HG03064 (cell line): ENCODE measurements around the gene DIRAS1.

Source experiments
- ATAC-seq: cut with Tn5 transposase; IDR thresholded peaks from one replicate; pipeline ENCODE4 v1.9.1; 2021; ENCODE audit warnings: low read depth; ENCODE audit not compliant: unreplicated experiment

DIRAS1 gene

GRCh38 chr19:2720777-2721569, at the start of gene DIRAS1:
Gene DIRAS1 (minus strand): TSS chr19:2721372. CDS start chr19:2717806, 3,566 bp downstream.
- no peak for ATAC-seq

- no peak for ATAC-seq
Measured at GRCh38 chr19:2770055-2771013, 49.2 kb upstream of the DIRAS1 start.

- no peak for ATAC-seq
Measured at GRCh38 chr19:2769218-2769617, 48.0 kb upstream of the DIRAS1 start.

- ATAC-seq, result no peak
Measured at GRCh38 chr19:2768365-2769132, 47.4 kb upstream of the DIRAS1 start.

GRCh38 chr19:2767688-2768087, 46.5 kb upstream of the DIRAS1 start:
- no peak for ATAC-seq

GRCh38 chr19:2766594-2767372, 45.6 kb upstream of the DIRAS1 start:
- ATAC-seq, result no peak

GRCh38 chr19:2765376-2765775, 44.2 kb upstream of the DIRAS1 start:
- ATAC-seq, result no peak

- ATAC-seq, result no peak
Measured at GRCh38 chr19:2764945-2765344, 43.8 kb upstream of the DIRAS1 start.

- no peak for ATAC-seq
Measured at GRCh38 chr19:2763687-2764086, 42.5 kb upstream of the DIRAS1 start.

- no peak for ATAC-seq
Measured at GRCh38 chr19:2762783-2763496, 41.8 kb upstream of the DIRAS1 start.

GRCh38 chr19:2761876-2762782, 41.0 kb upstream of the DIRAS1 start:
- ATAC-seq, result no peak

- no peak for ATAC-seq
Measured at GRCh38 chr19:2761309-2761677, 40.1 kb upstream of the DIRAS1 start.

GRCh38 chr19:2759965-2760364, 38.8 kb upstream of the DIRAS1 start:
- ATAC-seq, result no peak

- ATAC-seq, result no peak
Measured at GRCh38 chr19:2759362-2759761, 38.2 kb upstream of the DIRAS1 start.

GRCh38 chr19:2758601-2759313, 37.6 kb upstream of the DIRAS1 start:
- ATAC-seq, result no peak

- no peak for ATAC-seq
Measured at GRCh38 chr19:2756921-2757881, 36.0 kb upstream of the DIRAS1 start.

- no peak for ATAC-seq
Measured at GRCh38 chr19:2756477-2756876, 35.3 kb upstream of the DIRAS1 start.
